Measurements from ENCODE around the gene ZNF236. TPM values are rescaled to one million over a fixed set of nuclear protein-coding genes. Genes with fewer than 3 reads are reported as not detected.

Gene ZNF236
- total and polyA plus RNA-seq, 2 donors (not counting 1 experiment from before 2014, with no cell fraction given) = 8.9 to 39.5 TPM

- Histone ChIP-seq H3K27me3 (replicated peaks in 1 of 4; ENCODE audit: control extremely low read depth in 1 of 4, control insufficient read depth in 3 of 4, insufficient read depth in 4 of 4, low read length in 3 of 4) (no peaks in the 10 kb centered on the region), H2AFZ (ENCODE audit: insufficient read depth, low read depth, low read length, poor library complexity, severe bottlenecking) (no peak overlapping the region), H3K9ac (ENCODE audit: low read length) (no peak overlapping the region), H3K9me3 (ENCODE audit: control extremely low read depth in 1 of 3, control insufficient read depth in 2 of 3, insufficient read depth in 1 of 3, low read length in 2 of 3) (no peaks in the 10 kb centered on the region), H3K4me2 (replicated peaks; ENCODE audit: low read depth, low read length, poor library complexity, severe bottlenecking) (peak overlapping the region; percentile 44), H3K4me1 (ENCODE audit: control insufficient read depth in 2 of 2, insufficient read depth in 2 of 2, low read length in 2 of 2) (peaks cover 14 to 30% of the 10 kb centered on the region in 2 donors), H3K79me2 (ENCODE audit: control insufficient read depth, insufficient read depth, low read length) (peaks cover 64% of the 10 kb centered on the region), H3K27ac (ENCODE audit: low read length in 2 of 2) (no peak overlapping the region), H4K20me1 (ENCODE audit: control insufficient read depth, insufficient read depth, low read length, poor library complexity, severe bottlenecking) (peaks cover 8% of the 10 kb centered on the region), H3K36me3 (replicated peaks in 1 of 2; ENCODE audit: control extremely low read depth in 1 of 2, control insufficient read depth in 1 of 2, extremely low read depth in 1 of 2, insufficient read depth in 2 of 2, low read length in 1 of 2) (peaks cover 0 to 4% of the 10 kb centered on the region in 2 experiments), H3K4me3 (ENCODE audit: control extremely low read depth in 1 of 5, extremely low read depth in 1 of 5, insufficient read depth in 1 of 5, low read depth in 2 of 5, low read length in 4 of 5) (no peak overlapping the region)
- ChIA-PET POLR2A (no interaction called here), CTCF (interaction anchor here (1.1 to 6.3 kb wide), 2 partner anchors 10 to 17 kb away, joined by 3 to 61 read pairs; no protein-coding TSS in a partner anchor)
- H3K4me1 Mint-ChIP-seq = peaks cover 46% of the 10 kb centered on the region
- DNase-seq = no peak
- intact Hi-C loops (cut with micrococcal nuclease) = loop anchor here (5.0 kb wide), 4 partner anchors 163 to 327 kb away; partner anchors contain the start of gene MBP
- TF ChIP-seq CTCF (IDR thresholded peaks at IDR 0.05) (no peak), EZH2 (IDR thresholded peaks at IDR 0.05; ENCODE audit: borderline replicate concordance, insufficient read depth, low read depth, low read length, poor library complexity, severe bottlenecking) (no peak)
- 45% methylated on average over 2 of the region's 11 CpGs for WGBS (ENCODE audit: insufficient coverage)
- no peak overlapping the region for H3K27ac Mint-ChIP-seq
- H3K27me3 Mint-ChIP-seq = no peaks in the 10 kb centered on the region
- ATAC-seq (ENCODE audit: low read depth) = no peak
- H3K9me3 Mint-ChIP-seq (ENCODE audit: insufficient read depth) = no peaks in the 10 kb centered on the region
- peak overlapping the region; percentile 95 for H3K4me3 Mint-ChIP-seq
Measured at GRCh38 chr18:76819411-76820136, 2.8 kb upstream of the ZNF236 start.

DNA sequence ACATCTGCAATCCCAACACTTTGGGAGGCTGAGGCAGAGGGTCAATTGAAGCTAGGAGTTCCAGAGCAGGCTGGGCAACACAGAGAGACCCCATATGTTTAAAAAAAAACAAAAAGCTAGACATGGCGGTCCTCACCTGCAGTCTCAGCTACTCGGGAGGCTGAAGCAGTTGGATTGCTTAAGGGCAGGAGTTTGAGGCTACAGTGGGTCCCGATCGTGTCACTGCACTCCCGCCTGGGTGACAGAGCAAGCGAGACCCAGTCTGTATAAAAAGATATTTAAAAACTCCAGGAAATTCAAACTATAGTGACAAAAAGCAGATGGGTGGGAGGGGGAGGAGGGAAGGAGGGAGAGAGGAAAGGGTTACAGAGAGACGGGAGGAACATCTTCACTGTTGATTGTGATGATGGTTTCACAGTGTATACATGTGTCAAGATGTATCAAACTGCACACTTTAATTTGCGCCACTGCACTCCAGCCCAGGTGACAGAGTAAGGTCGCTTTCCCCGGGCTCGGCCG, 942 bp upstream of the ZNF236 start:
- POLR2A ChIA-PET = interaction anchor here (0.5 to 1.2 kb wide), 4 partner anchors 19 to 240 kb away, joined by 3 to 9 read pairs (median 6); no protein-coding TSS in a partner anchor
- H3K27me3 ChIP-seq (replicated peaks in 1 of 4; ENCODE audit: control extremely low read depth in 1 of 4, control insufficient read depth in 3 of 4, insufficient read depth in 4 of 4, low read length in 3 of 4) = no peaks in the 10 kb centered on the region
- H3K4me3 Mint-ChIP-seq = peak overlapping the region; percentile 95
- peaks cover 68% of the 10 kb centered on the region for H3K79me2 ChIP-seq (ENCODE audit: control insufficient read depth, insufficient read depth, low read length)
- H3K9me3 ChIP-seq (ENCODE audit: control extremely low read depth in 1 of 3, control insufficient read depth in 2 of 3, insufficient read depth in 1 of 3, low read length in 2 of 3) = peaks cover 0 to 3% (median 0%) of the 10 kb centered on the region in 3 donors
- ATAC-seq (ENCODE audit: low read depth) (no peak), DNase-seq (no peak)
- H3K27ac Mint-ChIP-seq = peak overlapping the region; percentile 97
- 2% methylated on average over 9 of the region's 12 CpGs for WGBS (ENCODE audit: insufficient coverage)
- no peak for TF ChIP-seq EZH2 (IDR thresholded peaks at IDR 0.05; ENCODE audit: borderline replicate concordance, insufficient read depth, low read depth, low read length, poor library complexity, severe bottlenecking)
- TF ChIP-seq CTCF (IDR thresholded peaks at IDR 0.05) = no peak
- CTCF ChIA-PET = interaction anchor here (1.0 to 6.3 kb wide), 3 partner anchors 16 to 159 kb away, joined by 3 to 61 read pairs (median 3); no protein-coding TSS in a partner anchor
- H4K20me1 ChIP-seq (ENCODE audit: control insufficient read depth, insufficient read depth, low read length, poor library complexity, severe bottlenecking) = peaks cover 6% of the 10 kb centered on the region
- H3K27me3 Mint-ChIP-seq = no peaks in the 10 kb centered on the region
- peak overlapping the region; percentile 75 to 98 (median 95) for H3K4me3 ChIP-seq (ENCODE audit: control extremely low read depth in 1 of 5, extremely low read depth in 1 of 5, insufficient read depth in 1 of 5, low read depth in 2 of 5, low read length in 4 of 5)
- H3K27ac ChIP-seq (ENCODE audit: low read length in 2 of 2) = peak overlapping the region; percentile 85 to 90
- peak overlapping the region; percentile 97 for H3K9ac ChIP-seq (ENCODE audit: low read length)
- H3K4me2 ChIP-seq (replicated peaks; ENCODE audit: low read depth, low read length, poor library complexity, severe bottlenecking) = peak overlapping the region; percentile 94
- intact Hi-C loops (cut with micrococcal nuclease) = loop anchor here (5.0 kb wide), 4 partner anchors 161 to 329 kb away; partner anchors contain the start of gene MBP
- H3K4me1 Mint-ChIP-seq = peaks cover 56% of the 10 kb centered on the region
- H3K36me3 ChIP-seq (replicated peaks in 1 of 2; ENCODE audit: control extremely low read depth in 1 of 2, control insufficient read depth in 1 of 2, extremely low read depth in 1 of 2, insufficient read depth in 2 of 2, low read length in 1 of 2) = no peaks in the 10 kb centered on the region
- peak overlapping the region; percentile 91 for H2AFZ ChIP-seq (ENCODE audit: insufficient read depth, low read depth, low read length, poor library complexity, severe bottlenecking)
- no peaks in the 10 kb centered on the region for H3K9me3 Mint-ChIP-seq (ENCODE audit: insufficient read depth)
- peaks cover 14 to 37% of the 10 kb centered on the region in 2 donors for H3K4me1 ChIP-seq (ENCODE audit: control insufficient read depth in 2 of 2, insufficient read depth in 2 of 2, low read length in 2 of 2)
